Measurements from ENCODE around the gene MCCD1. TPM values are rescaled to one million over a fixed set of nuclear protein-coding genes. Genes with fewer than 3 reads are reported as not detected.

The MCCD1 gene
- total and polyA plus RNA-seq, 2 of the 13 experiments (the other 11 are each of a cell fraction or from before 2014, with no cell fraction given): 0.15 TPM; not detected in 1

GRCh38 chr6:31497531-31498476, 31.0 kb upstream of the MCCD1 start, which contains the start of gene MICB (continued):
- TF ChIP-seq ZNF414 (CRISPR knock-in tag; IDR thresholded peaks at IDR 0.05): no peak
- TF ChIP-seq ZBTB43 (CRISPR knock-in tag; conservative IDR thresholded peaks at IDR 0.05): no peak
- no peak for TF ChIP-seq CCAR2 (optimal IDR thresholded peaks at IDR 0.05; ENCODE audit: low read depth, low read length)
- TF ChIP-seq, protein P1, sequence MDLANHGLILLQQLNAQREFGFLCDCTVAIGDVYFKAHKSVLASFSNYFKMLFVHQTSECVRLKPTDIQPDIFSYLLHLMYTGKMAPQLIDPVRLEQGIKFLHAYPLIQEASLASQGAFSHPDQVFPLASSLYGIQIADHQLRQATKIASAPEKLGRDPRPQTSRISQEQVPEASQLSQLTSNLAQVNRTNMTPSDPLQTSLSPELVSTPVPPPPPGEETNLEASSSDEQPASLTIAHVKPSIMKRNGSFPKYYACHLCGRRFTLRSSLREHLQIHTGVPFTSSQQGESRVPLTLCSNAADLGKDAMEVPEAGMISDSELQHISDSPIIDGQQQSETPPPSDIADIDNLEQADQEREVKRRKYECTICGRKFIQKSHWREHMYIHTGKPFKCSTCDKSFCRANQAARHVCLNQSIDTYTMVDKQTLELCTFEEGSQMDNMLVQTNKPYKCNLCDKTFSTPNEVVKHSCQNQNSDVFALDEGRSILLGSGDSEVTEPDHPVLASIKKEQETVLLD (CRISPR knock-in tag; IDR thresholded peaks at IDR 0.05; ENCODE audit: low read depth): no peak
- no peak for TF ChIP-seq ASH2L (IDR thresholded peaks at IDR 0.05; ENCODE audit: insufficient read length, low read depth, low read length)
- no peak for TF ChIP-seq CREB1 (IDR thresholded peaks at IDR 0.05)
- no peak for TF ChIP-seq CREB1 (CRISPR knock-in tag; IDR thresholded peaks at IDR 0.05)
- peak; percentile 16 for TF ChIP-seq ELF1 (CRISPR knock-in tag; IDR thresholded peaks at IDR 0.05)
- no peak for TF ChIP-seq SRF (IDR thresholded peaks at IDR 0.05; ENCODE audit: low read depth, low read length)
- TF ChIP-seq ZNF281 (CRISPR knock-in tag; IDR thresholded peaks at IDR 0.05; ENCODE audit: borderline replicate concordance): no peak
- TF ChIP-seq TARDBP (CRISPR knock-in tag; IDR thresholded peaks at IDR 0.05): no peak
- TF ChIP-seq, protein P2, sequence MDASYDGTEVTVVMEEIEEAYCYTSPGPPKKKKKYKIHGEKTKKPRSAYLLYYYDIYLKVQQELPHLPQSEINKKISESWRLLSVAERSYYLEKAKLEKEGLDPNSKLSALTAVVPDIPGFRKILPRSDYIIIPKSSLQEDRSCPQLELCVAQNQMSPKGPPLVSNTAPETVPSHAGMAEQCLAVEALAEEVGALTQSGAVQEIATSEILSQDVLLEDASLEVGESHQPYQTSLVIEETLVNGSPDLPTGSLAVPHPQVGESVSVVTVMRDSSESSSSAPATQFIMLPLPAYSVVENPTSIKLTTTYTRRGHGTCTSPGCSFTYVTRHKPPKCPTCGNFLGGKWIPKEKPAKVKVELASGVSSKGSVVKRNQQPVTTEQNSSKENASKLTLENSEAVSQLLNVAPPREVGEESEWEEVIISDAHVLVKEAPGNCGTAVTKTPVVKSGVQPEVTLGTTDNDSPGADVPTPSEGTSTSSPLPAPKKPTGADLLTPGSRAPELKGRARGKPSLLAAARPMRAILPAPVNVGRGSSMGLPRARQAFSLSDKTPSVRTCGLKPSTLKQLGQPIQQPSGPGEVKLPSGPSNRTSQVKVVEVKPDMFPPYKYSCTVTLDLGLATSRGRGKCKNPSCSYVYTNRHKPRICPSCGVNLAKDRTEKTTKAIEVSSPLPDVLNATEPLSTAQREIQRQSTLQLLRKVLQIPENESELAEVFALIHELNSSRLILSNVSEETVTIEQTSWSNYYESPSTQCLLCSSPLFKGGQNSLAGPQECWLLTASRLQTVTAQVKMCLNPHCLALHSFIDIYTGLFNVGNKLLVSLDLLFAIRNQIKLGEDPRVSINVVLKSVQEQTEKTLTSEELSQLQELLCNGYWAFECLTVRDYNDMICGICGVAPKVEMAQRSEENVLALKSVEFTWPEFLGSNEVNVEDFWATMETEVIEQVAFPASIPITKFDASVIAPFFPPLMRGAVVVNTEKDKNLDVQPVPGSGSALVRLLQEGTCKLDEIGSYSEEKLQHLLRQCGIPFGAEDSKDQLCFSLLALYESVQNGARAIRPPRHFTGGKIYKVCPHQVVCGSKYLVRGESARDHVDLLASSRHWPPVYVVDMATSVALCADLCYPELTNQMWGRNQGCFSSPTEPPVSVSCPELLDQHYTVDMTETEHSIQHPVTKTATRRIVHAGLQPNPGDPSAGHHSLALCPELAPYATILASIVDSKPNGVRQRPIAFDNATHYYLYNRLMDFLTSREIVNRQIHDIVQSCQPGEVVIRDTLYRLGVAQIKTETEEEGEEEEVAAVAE (CRISPR knock-in tag; IDR thresholded peaks at IDR 0.05; ENCODE audit: borderline replicate concordance): peak; percentile 27; the same call in 1 of the 2 replicates

All from HepG2 (cell line).